Ovary (tissue), 3 donors: ENCODE results near the gene CDK5RAP2.

ENCODE experiments used
- POLR2A ChIP-seq: fragments of 450-650 bp; IDR thresholded peaks from one replicate; pipeline ENCODE4 v1.6.1; 2017; ENCODE audit warnings: antibody characterized with exemption, mild to moderate bottlenecking, moderate library complexity
- TF ChIP-seq, protein P1 (sequence below), 3 donors: fragments of 450-650 bp in 2 of 3; fragments of 200-600 bp in 1 of 3; IDR thresholded peaks; one replicate each; pipeline versions ENCODE4 v1.5.1 to v1.8.0; 2016 to 2022; ENCODE audit warnings: antibody characterized with exemption in 3 of 3, mild to moderate bottlenecking in 1 of 3
- donor health status: DM: no; HTN: no; CAD: no.

DNA sequence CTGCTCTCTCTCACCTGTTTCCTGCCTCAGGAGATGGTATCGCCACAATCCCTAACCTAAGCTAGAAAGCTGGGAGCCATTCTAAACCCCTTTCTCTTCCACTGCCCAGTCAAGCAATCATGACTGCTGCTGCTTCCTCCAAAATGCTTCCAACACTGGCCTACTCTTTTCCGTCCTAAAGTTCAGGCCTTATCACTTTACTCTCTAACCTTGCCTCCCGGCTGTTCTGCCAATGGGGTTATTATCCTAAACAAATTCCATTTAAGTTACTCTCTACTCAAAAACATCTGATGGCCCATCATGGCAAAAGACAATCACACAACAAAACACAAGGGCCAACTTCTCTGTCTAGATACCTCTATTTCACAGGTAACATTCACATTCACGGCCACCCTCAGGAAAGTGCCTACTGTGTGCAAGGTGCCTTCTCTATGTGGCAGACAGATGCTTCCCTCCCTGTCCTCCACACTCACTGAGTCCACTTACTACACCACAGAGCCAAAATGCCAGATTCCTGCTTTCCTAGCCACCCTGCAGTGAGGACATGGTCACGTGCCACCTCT lies 168.0 kb downstream of the CDK5RAP2 start:
- TF ChIP-seq, protein P1, sequence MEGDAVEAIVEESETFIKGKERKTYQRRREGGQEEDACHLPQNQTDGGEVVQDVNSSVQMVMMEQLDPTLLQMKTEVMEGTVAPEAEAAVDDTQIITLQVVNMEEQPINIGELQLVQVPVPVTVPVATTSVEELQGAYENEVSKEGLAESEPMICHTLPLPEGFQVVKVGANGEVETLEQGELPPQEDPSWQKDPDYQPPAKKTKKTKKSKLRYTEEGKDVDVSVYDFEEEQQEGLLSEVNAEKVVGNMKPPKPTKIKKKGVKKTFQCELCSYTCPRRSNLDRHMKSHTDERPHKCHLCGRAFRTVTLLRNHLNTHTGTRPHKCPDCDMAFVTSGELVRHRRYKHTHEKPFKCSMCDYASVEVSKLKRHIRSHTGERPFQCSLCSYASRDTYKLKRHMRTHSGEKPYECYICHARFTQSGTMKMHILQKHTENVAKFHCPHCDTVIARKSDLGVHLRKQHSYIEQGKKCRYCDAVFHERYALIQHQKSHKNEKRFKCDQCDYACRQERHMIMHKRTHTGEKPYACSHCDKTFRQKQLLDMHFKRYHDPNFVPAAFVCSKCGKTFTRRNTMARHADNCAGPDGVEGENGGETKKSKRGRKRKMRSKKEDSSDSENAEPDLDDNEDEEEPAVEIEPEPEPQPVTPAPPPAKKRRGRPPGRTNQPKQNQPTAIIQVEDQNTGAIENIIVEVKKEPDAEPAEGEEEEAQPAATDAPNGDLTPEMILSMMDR (IDR thresholded peaks at IDR 0.05) = no peak
- no peak for TF ChIP-seq POLR2A
